Left cardiac atrium (tissue), 4 donors: ENCODE data around the gene MARS1. TPM values are rescaled to one million over a fixed set of nuclear protein-coding genes. Genes with fewer than 3 reads are reported as not detected.

ENCODE experiments used
- ATAC-seq, 2 donors: fragments of 200-7000 bp; cut with Tn5 transposase; one replicate each; pipeline ENCODE4 v1.9.1; 2020; ENCODE audit warnings: mild to moderate bottlenecking in 2 of 2, moderate library complexity in 2 of 2
- DNase-seq: peaks from one replicate; pipeline ENCODE4 v3.0.0-alpha.2; 2020
- intact Hi-C, 2 donors: fragments of 100-400 bp; cut with DNase I; formaldehyde crosslinking; loops; one replicate each; pipeline versions ENCODE4 v1.14.1 to v1.15.1; 2022 to 2023
- total RNA-seq, 2 donors: library from RNA; stranded (reverse); fragmentation: NEBNext Ultra II Directional; extraction: Animal tissue kit (Norgen Biotek cat#: 25700); gene quantifications; one replicate each; pipeline ENCODE4 v1.2.1, GENCODE V29; 2021
- donor health status: DM: no; HTN: yes; CAD: no.
- donor health status: DM: no; HTN: yes; CAD: no; lungs with severe emphysema.
- donor health status: DM: yes; HTN: yes; CAD: no.
- donor health status: Dilated cardiomyopathy.

MARS1 gene
- total RNA-seq, 2 donors from 2014 or later: 74.6 to 115 TPM

- intact Hi-C loops: no loop called here
- DNase-seq (peak; percentile 93), ATAC-seq (peak; percentile 37 to 45)
These were observed 34.4 kb downstream of the MARS1 start, which contains the start of gene MBD6 for GRCh38 chr12:57522011-57522886. TSS of gene MBD6 (plus strand) at chr12:57522824. CDS start at chr12:57524304, 1,480 bp downstream.

- intact Hi-C loops: no loop called here
- DNase-seq (peak; percentile 67), ATAC-seq (peak; percentile 1 to 2)
These were observed 35.2 kb downstream of the MARS1 start for GRCh38 chr12:57522887-57523705.

GRCh38 chr12:57523706-57524614, 36.1 kb downstream of the MARS1 start:
- intact Hi-C loops: no loop called here
- DNase-seq (no peak), ATAC-seq (no peak)

DNA sequence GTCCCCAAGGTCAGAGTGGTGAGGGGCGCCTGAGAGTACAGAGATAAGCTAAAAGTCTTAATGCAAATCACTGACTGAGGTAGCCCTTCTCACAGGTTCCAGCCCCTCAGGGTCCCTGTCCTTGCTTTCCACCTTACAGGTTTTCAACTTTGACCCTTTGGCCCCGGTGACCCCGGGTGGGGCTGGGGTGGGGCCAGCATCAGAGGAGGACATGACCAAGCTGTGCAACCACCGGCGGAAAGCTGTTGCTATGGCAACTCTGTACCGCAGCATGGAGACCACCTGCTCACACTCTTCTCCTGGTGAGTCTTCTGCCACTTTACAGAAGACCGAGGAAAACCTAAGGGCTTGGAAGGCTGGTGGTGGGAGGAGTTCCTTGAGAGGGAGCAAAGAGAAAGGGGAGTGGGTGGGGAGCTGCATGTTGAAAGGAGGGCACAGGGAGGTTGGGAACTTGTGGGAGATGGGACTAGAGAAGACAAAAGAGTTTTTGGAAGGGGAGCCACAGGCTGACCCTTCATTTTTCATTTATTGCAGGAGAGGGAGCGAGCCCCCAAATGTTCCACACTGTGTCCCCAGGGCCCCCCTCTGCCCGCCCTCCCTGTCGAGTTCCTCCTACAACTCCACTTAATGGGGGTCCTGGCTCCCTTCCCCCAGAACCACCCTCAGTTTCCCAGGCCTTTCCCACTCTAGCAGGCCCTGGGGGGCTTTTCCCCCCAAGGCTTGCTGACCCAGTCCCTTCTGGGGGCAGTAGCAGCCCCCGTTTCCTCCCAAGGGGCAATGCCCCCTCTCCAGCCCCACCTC, 37.1 kb downstream of the MARS1 start:
- ATAC-seq (no peak), DNase-seq (no peak)
- intact Hi-C loops: no loop called here

GRCh38 chr12:57525615-57526383, 37.9 kb downstream of the MARS1 start:
- ATAC-seq (no peak), DNase-seq (no peak)
- intact Hi-C loops: no loop called here

- ATAC-seq (no peak), DNase-seq (no peak)
- intact Hi-C loops: no loop called here
These were observed 38.7 kb downstream of the MARS1 start for GRCh38 chr12:57526477-57527126.

DNA sequence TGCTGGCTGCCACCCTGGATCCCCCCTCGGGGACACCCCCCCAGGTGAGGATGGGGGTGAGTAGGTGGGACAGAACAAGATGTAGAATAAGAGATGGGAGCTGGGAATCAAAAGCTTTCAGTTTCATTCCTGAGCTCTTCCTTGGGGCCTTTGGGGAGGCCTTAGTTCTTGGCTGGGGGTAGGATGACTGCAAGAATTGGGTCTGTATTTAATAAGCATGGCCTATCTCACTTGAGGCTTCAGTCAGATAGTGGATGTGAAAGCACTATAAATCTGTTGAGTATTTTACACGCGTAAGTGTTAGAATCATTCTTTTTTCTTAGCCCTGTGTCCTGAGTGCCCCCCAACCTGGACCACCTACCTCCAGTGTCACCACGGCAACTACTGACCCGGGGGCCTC, 39.3 kb downstream of the MARS1 start:
- intact Hi-C loops: no loop called here
- ATAC-seq (no peak), DNase-seq (no peak)

DNA sequence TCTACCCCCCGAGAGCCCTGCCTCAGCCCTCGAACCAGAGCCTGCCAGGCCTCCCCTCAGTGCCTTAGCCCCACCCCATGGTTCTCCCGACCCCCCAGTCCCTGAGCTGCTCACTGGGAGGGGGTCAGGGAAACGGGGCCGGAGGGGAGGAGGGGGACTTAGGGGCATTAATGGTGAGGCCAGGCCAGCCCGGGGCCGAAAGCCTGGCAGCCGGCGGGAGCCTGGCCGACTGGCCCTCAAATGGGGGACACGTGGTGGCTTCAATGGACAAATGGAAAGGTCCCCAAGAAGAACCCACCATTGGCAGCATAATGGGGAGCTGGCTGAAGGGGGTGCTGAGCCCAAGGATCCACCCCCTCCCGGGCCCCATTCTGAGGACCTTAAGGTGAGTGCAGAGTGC, 40.3 kb downstream of the MARS1 start:
- intact Hi-C loops: no loop called here
- ATAC-seq: no peak
- DNase-seq: no peak

- no peak for DNase-seq
- intact Hi-C loops: no loop called here
- no peak for ATAC-seq
These were observed 41.1 kb downstream of the MARS1 start for GRCh38 chr12:57528831-57529555.

GRCh38 chr12:57529831-57530230, 42.0 kb downstream of the MARS1 start:
- ATAC-seq: no peak
- intact Hi-C loops: no loop called here

GRCh38 chr12:57530396-57531142, 42.7 kb downstream of the MARS1 start:
- DNase-seq (no peak), ATAC-seq (no peak)
- intact Hi-C loops: no loop called here

More at GRCh38 chr12:57529831-57530230, 42.0 kb downstream of the MARS1 start:
- DNase-seq: no peak

GRCh38 chr12:57531836-57532235, 44.0 kb downstream of the MARS1 start:
- intact Hi-C loops: no loop called here
- ATAC-seq (no peak), DNase-seq (no peak)

DNA sequence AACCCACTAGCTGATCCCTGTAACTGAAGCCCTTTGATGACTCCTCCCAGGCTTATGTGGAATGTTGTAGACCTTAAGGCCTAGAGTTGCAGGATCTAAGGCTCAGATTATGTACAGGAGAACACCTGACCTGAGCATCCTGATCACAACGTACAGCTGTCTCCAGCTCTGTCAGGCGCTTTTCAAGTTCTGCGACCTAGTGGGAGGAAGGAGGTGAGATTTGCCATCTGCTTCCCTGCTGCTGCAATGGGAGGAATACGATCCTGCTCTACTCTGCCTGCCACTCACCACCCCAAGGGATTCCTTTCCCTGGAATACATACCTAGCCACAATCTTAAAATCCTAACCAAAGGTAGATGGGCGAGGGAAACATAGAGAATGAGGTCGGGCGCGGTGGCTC, 45.2 kb downstream of the MARS1 start:
- intact Hi-C loops: no loop called here
- ATAC-seq: no peak

DNA sequence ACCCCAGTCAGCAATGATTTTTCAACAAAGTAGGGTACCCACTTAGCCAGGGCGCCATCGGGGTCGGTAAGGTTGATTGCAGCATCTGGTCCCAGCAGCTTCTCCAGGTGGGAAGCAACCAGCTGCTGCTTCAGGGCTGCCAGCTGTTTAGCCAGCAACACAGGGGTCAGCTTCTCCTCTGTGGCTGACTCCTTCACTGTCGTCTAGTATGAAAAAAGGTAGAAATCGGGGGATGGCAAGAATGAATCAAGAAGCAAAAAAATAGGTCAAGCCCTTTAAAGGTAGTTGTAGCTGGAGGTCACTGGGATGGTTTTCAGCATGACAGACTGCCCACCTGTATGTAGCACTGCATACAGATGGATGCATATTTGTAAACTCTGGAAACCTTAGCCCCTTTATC, 46.4 kb downstream of the MARS1 start:
- ATAC-seq: no peak
- intact Hi-C loops: no loop called here

More for the DNA sequence above, 45.2 kb downstream of the MARS1 start:
- no peak for DNase-seq

GRCh38 chr12:57534991-57535543, 47.2 kb downstream of the MARS1 start:
- intact Hi-C loops: no loop called here
- DNase-seq (no peak), ATAC-seq (no peak)

More for the DNA sequence above, 46.4 kb downstream of the MARS1 start:
- no peak for DNase-seq
